ENCODE results near the gene BORCS5.

DNA sequence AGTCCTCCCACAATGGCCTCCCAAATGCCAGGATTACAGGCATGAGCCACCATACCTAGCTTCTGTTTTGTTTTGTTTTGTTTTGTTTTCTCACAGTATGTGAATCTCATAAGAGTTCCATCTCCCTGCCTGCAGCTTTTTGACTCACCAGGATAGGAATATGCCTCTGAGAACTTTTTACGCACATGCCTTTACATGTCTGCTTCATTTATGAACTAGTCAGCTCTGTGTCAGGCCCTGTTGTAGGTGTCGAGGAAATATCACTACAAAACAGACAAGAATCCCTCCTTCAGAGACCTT, 89.0 kb downstream of the BORCS5 start:
- TF ChIP-seq, protein P1, sequence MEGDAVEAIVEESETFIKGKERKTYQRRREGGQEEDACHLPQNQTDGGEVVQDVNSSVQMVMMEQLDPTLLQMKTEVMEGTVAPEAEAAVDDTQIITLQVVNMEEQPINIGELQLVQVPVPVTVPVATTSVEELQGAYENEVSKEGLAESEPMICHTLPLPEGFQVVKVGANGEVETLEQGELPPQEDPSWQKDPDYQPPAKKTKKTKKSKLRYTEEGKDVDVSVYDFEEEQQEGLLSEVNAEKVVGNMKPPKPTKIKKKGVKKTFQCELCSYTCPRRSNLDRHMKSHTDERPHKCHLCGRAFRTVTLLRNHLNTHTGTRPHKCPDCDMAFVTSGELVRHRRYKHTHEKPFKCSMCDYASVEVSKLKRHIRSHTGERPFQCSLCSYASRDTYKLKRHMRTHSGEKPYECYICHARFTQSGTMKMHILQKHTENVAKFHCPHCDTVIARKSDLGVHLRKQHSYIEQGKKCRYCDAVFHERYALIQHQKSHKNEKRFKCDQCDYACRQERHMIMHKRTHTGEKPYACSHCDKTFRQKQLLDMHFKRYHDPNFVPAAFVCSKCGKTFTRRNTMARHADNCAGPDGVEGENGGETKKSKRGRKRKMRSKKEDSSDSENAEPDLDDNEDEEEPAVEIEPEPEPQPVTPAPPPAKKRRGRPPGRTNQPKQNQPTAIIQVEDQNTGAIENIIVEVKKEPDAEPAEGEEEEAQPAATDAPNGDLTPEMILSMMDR (IDR thresholded peaks at IDR 0.05), result no peak
- TF ChIP-seq EZH2 (IDR thresholded peaks at IDR 0.05), result no peak

Measured in neural progenitor cell (in vitro differentiated cells).